Measurements from ENCODE around the gene TMEM156.
A peak's percentile ranks its signal among the peaks of the same experiment; 100 is the strongest.

Gene TMEM156

GRCh38 chr4:38925492-38926413, 106.5 kb downstream of the TMEM156 start:
- Histone ChIP-seq H3K4me3 (ENCODE audit: low read depth, low read length) (no peak overlapping the region), H4K12ac (ENCODE audit: low read depth, low read length) (no peak overlapping the region), H2BK12ac (ENCODE audit: low read length) (no peak overlapping the region), H2BK5ac (ENCODE audit: low read depth, low read length, poor library complexity) (no peak overlapping the region), H3K14ac (ENCODE audit: low read length) (no peak overlapping the region), H3K23ac (ENCODE audit: low read length) (no peak overlapping the region), H3K4ac (ENCODE audit: low read depth, low read length) (no peak overlapping the region), H4K8ac (ENCODE audit: low read depth, low read length) (no peak overlapping the region), H3K27ac (ENCODE audit: low read depth, low read length) (no peak overlapping the region), H3K79me1 (ENCODE audit: low read length) (no peaks in the 10 kb centered on the region), H3K36me3 (ENCODE audit: control insufficient read depth in 1 of 2, insufficient read depth in 2 of 2, low read length in 2 of 2) (peaks cover 23 to 41% of the 10 kb centered on the region in 2 experiments), H3K9ac (ENCODE audit: low read length) (no peak overlapping the region), H3K4me1 (ENCODE audit: control insufficient read depth in 1 of 2, insufficient read depth in 2 of 2, low read length in 2 of 2) (no peaks in the 10 kb centered on the region), H3K79me2 (ENCODE audit: control insufficient read depth, insufficient read depth, low read length, poor library complexity) (no peaks in the 10 kb centered on the region), H3K9me3 (ENCODE audit: insufficient read depth, low read depth, low read length) (peaks cover 2% of the 10 kb centered on the region), H2BK120ac (ENCODE audit: insufficient read depth, low read length, poor library complexity) (no peak overlapping the region), H4K91ac (ENCODE audit: low read depth, low read length) (no peak overlapping the region), H2AFZ (ENCODE audit: insufficient read depth, low read length, poor library complexity) (no peak overlapping the region), H3K27me3 (ENCODE audit: insufficient read depth, low read length) (no peaks in the 10 kb centered on the region), H3K18ac (ENCODE audit: low read length) (no peak overlapping the region), H2AK5ac (ENCODE audit: low read length) (no peak overlapping the region), H3K4me2 (ENCODE audit: low read length) (no peak overlapping the region)
- WGBS (ENCODE audit: extremely low coverage, insufficient coverage, insufficient read length) = no CpG with 5 or more reads among the region's 3 CpGs
- no peak for DNase-seq

- Histone ChIP-seq H2AFZ (ENCODE audit: insufficient read depth, low read length, poor library complexity) (no peak overlapping the region), H3K14ac (ENCODE audit: low read length) (no peak overlapping the region), H2BK120ac (ENCODE audit: insufficient read depth, low read length, poor library complexity) (no peak overlapping the region), H4K12ac (ENCODE audit: low read depth, low read length) (no peak overlapping the region), H2BK5ac (ENCODE audit: low read depth, low read length, poor library complexity) (no peak overlapping the region), H4K91ac (ENCODE audit: low read depth, low read length) (no peak overlapping the region), H3K79me2 (ENCODE audit: control insufficient read depth, insufficient read depth, low read length, poor library complexity) (no peaks in the 10 kb centered on the region), H2BK12ac (ENCODE audit: low read length) (no peak overlapping the region), H3K27ac (ENCODE audit: low read depth, low read length) (no peak overlapping the region), H3K36me3 (ENCODE audit: control insufficient read depth in 1 of 2, insufficient read depth in 2 of 2, low read length in 2 of 2) (peaks cover 23 to 45% of the 10 kb centered on the region in 2 experiments), H3K4me2 (ENCODE audit: low read length) (no peak overlapping the region), H3K4ac (ENCODE audit: low read depth, low read length) (no peak overlapping the region), H3K27me3 (ENCODE audit: insufficient read depth, low read length) (no peaks in the 10 kb centered on the region), H3K18ac (ENCODE audit: low read length) (no peak overlapping the region), H3K4me1 (ENCODE audit: control insufficient read depth in 1 of 2, insufficient read depth in 2 of 2, low read length in 2 of 2) (no peaks in the 10 kb centered on the region), H3K4me3 (ENCODE audit: low read depth, low read length) (no peak overlapping the region), H3K23ac (ENCODE audit: low read length) (no peak overlapping the region), H3K79me1 (ENCODE audit: low read length) (no peaks in the 10 kb centered on the region), H4K8ac (ENCODE audit: low read depth, low read length) (no peak overlapping the region), H3K9me3 (ENCODE audit: insufficient read depth, low read depth, low read length) (peaks cover 2% of the 10 kb centered on the region), H3K9ac (ENCODE audit: low read length) (no peak overlapping the region), H2AK5ac (ENCODE audit: low read length) (no peak overlapping the region)
- WGBS (ENCODE audit: extremely low coverage, insufficient coverage, insufficient read length) = no CpG with 5 or more reads among the region's 5 CpGs
- DNase-seq = peak in 1 of 2 donors; percentile 70
These were observed 107.9 kb downstream of the TMEM156 start for GRCh38 chr4:38924353-38924752.

GRCh38 chr4:38923746-38924145, 108.5 kb downstream of the TMEM156 start:
- H3K23ac ChIP-seq (ENCODE audit: low read length) = no peak overlapping the region
- DNase-seq = no peak
- H3K18ac ChIP-seq (ENCODE audit: low read length) = no peak overlapping the region
- no peaks in the 10 kb centered on the region for H3K79me2 ChIP-seq (ENCODE audit: control insufficient read depth, insufficient read depth, low read length, poor library complexity)
- no peak overlapping the region for H4K8ac ChIP-seq (ENCODE audit: low read depth, low read length)
- peaks cover 4% of the 10 kb centered on the region for H3K9me3 ChIP-seq (ENCODE audit: insufficient read depth, low read depth, low read length)
- no peak overlapping the region for H2BK12ac ChIP-seq (ENCODE audit: low read length)
- no peak overlapping the region for H3K4me3 ChIP-seq (ENCODE audit: low read depth, low read length)
- no peak overlapping the region for H3K4me2 ChIP-seq (ENCODE audit: low read length)
- WGBS (ENCODE audit: extremely low coverage, insufficient coverage, insufficient read length) = no CpG with 5 or more reads among the region's 2 CpGs
- H2BK5ac ChIP-seq (ENCODE audit: low read depth, low read length, poor library complexity) = no peak overlapping the region
- peaks cover 24 to 45% of the 10 kb centered on the region in 2 experiments for H3K36me3 ChIP-seq (ENCODE audit: control insufficient read depth in 1 of 2, insufficient read depth in 2 of 2, low read length in 2 of 2)
- H3K9ac ChIP-seq (ENCODE audit: low read length) = no peak overlapping the region
- no peak overlapping the region for H2BK120ac ChIP-seq (ENCODE audit: insufficient read depth, low read length, poor library complexity)
- H3K27me3 ChIP-seq (ENCODE audit: insufficient read depth, low read length) = no peaks in the 10 kb centered on the region
- H3K27ac ChIP-seq (ENCODE audit: low read depth, low read length) = no peak overlapping the region
- no peaks in the 10 kb centered on the region for H3K79me1 ChIP-seq (ENCODE audit: low read length)
- no peak overlapping the region for H4K12ac ChIP-seq (ENCODE audit: low read depth, low read length)
- no peaks in the 10 kb centered on the region for H3K4me1 ChIP-seq (ENCODE audit: control insufficient read depth in 1 of 2, insufficient read depth in 2 of 2, low read length in 2 of 2)
- no peak overlapping the region for H2AFZ ChIP-seq (ENCODE audit: insufficient read depth, low read length, poor library complexity)
- H2AK5ac ChIP-seq (ENCODE audit: low read length) = no peak overlapping the region
- no peak overlapping the region for H4K91ac ChIP-seq (ENCODE audit: low read depth, low read length)
- no peak overlapping the region for H3K14ac ChIP-seq (ENCODE audit: low read length)
- no peak overlapping the region for H3K4ac ChIP-seq (ENCODE audit: low read depth, low read length)

GRCh38 chr4:38921151-38921550, 111.1 kb downstream of the TMEM156 start:
- H2AK5ac ChIP-seq (ENCODE audit: low read length) = no peak overlapping the region
- no peak overlapping the region for H3K27ac ChIP-seq (ENCODE audit: low read depth, low read length)
- H3K9ac ChIP-seq (ENCODE audit: low read length) = no peak overlapping the region
- H3K18ac ChIP-seq (ENCODE audit: low read length) = no peak overlapping the region
- peaks cover 2% of the 10 kb centered on the region for H3K9me3 ChIP-seq (ENCODE audit: insufficient read depth, low read depth, low read length)
- H3K36me3 ChIP-seq (ENCODE audit: control insufficient read depth in 1 of 2, insufficient read depth in 2 of 2, low read length in 2 of 2) = peaks cover 25 to 46% of the 10 kb centered on the region in 2 experiments
- no peak overlapping the region for H3K4me2 ChIP-seq (ENCODE audit: low read length)
- no peak overlapping the region for H3K23ac ChIP-seq (ENCODE audit: low read length)
- no peaks in the 10 kb centered on the region for H3K79me2 ChIP-seq (ENCODE audit: control insufficient read depth, insufficient read depth, low read length, poor library complexity)
- H2BK12ac ChIP-seq (ENCODE audit: low read length) = no peak overlapping the region
- H2AFZ ChIP-seq (ENCODE audit: insufficient read depth, low read length, poor library complexity) = no peak overlapping the region
- WGBS (ENCODE audit: extremely low coverage, insufficient coverage, insufficient read length) = no CpG with 5 or more reads among the region's 3 CpGs
- H3K4me3 ChIP-seq (ENCODE audit: low read depth, low read length) = no peak overlapping the region
- no peak overlapping the region for H4K8ac ChIP-seq (ENCODE audit: low read depth, low read length)
- no peak overlapping the region for H3K14ac ChIP-seq (ENCODE audit: low read length)
- no peak overlapping the region for H4K12ac ChIP-seq (ENCODE audit: low read depth, low read length)
- H4K91ac ChIP-seq (ENCODE audit: low read depth, low read length) = no peak overlapping the region
- no peaks in the 10 kb centered on the region for H3K4me1 ChIP-seq (ENCODE audit: control insufficient read depth in 1 of 2, insufficient read depth in 2 of 2, low read length in 2 of 2)
- H2BK120ac ChIP-seq (ENCODE audit: insufficient read depth, low read length, poor library complexity) = no peak overlapping the region
- no peaks in the 10 kb centered on the region for H3K27me3 ChIP-seq (ENCODE audit: insufficient read depth, low read length)
- no peaks in the 10 kb centered on the region for H3K79me1 ChIP-seq (ENCODE audit: low read length)
- H2BK5ac ChIP-seq (ENCODE audit: low read depth, low read length, poor library complexity) = no peak overlapping the region
- no peak for DNase-seq
- no peak overlapping the region for H3K4ac ChIP-seq (ENCODE audit: low read depth, low read length)

Measured in trophoblast cell (in vitro differentiated cells and primary cell).